Loucy (cell line): ENCODE results near the gene PCDHB16.

Experiments used
- EZH2phosphoT487 ChIP-seq: fragments of 200-600 bp; IDR thresholded peaks from 2 replicates; pipeline ENCODE4 v1.6.1; 2018; ENCODE audit warnings: antibody characterized with exemption, mild to moderate bottlenecking, moderate library complexity, borderline replicate concordance
- TF ChIP-seq, protein P1 (sequence below): fragments of 200-600 bp; sonication (generic); conservative IDR thresholded peaks from 2 replicates; pipeline ENCODE4 v1.5.1; 2014; ENCODE audit warnings: mild to moderate bottlenecking, antibody characterized with exemption, low read length

DNA sequence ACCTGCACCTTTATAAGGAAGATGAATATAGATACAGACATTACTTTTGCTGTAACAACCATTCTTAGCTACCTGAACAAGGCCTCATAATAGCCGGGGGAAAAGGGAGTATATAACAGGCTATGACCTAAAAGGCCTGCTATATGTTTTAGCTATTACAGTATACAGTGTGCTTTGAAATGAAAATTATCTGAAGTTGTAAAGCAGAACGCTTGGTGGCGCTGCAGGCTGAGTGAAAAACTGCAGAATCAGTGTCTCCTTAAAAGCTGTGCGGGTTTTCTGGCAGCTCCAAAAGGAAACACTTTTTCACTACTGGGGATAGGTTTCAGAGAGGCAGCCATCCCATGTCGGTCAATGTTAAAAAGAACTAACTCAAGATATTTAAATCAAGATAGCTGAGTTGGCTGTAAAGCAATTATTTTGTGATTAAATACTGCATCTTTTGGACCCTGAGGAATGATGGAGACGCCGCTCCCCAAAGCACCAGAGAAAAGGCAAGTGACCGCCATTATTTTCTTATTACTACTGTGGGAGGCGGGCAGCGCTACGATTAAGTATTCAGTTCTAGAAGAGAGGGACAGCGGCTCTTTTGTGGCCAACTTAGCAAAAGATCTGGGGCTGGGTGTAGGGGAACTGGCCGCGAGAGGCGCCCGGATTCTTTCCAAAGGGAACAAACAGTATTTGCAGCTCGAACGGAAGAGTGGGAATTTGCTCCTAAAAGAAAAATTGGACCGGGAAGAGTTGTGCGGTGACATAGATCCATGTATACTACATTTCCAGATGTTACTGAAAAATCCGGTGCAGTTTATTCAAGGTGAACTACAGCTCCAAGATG lies 26.4 kb upstream of the PCDHB16 start:
- TF ChIP-seq, protein P1, sequence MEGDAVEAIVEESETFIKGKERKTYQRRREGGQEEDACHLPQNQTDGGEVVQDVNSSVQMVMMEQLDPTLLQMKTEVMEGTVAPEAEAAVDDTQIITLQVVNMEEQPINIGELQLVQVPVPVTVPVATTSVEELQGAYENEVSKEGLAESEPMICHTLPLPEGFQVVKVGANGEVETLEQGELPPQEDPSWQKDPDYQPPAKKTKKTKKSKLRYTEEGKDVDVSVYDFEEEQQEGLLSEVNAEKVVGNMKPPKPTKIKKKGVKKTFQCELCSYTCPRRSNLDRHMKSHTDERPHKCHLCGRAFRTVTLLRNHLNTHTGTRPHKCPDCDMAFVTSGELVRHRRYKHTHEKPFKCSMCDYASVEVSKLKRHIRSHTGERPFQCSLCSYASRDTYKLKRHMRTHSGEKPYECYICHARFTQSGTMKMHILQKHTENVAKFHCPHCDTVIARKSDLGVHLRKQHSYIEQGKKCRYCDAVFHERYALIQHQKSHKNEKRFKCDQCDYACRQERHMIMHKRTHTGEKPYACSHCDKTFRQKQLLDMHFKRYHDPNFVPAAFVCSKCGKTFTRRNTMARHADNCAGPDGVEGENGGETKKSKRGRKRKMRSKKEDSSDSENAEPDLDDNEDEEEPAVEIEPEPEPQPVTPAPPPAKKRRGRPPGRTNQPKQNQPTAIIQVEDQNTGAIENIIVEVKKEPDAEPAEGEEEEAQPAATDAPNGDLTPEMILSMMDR: peak; percentile 37
- no peak for TF ChIP-seq EZH2phosphoT487
